GM21526 (cell line): ENCODE measurements around the gene ANKRD39.
A peak's percentile ranks its signal among the peaks of the same experiment; 100 is the strongest.
"Not testable (repeated sequence)": the region's sequence is repeated elsewhere in the genome, so short reads cannot be mapped to it uniquely, and the experiment has no call there.

Source experiments
- ATAC-seq: cut with Tn5 transposase; IDR thresholded peaks from one replicate; pipeline ENCODE4 v1.9.1; 2021; ENCODE audit warnings: moderate library complexity; ENCODE audit not compliant: unreplicated experiment, low FRiP score

ANKRD39 gene

DNA sequence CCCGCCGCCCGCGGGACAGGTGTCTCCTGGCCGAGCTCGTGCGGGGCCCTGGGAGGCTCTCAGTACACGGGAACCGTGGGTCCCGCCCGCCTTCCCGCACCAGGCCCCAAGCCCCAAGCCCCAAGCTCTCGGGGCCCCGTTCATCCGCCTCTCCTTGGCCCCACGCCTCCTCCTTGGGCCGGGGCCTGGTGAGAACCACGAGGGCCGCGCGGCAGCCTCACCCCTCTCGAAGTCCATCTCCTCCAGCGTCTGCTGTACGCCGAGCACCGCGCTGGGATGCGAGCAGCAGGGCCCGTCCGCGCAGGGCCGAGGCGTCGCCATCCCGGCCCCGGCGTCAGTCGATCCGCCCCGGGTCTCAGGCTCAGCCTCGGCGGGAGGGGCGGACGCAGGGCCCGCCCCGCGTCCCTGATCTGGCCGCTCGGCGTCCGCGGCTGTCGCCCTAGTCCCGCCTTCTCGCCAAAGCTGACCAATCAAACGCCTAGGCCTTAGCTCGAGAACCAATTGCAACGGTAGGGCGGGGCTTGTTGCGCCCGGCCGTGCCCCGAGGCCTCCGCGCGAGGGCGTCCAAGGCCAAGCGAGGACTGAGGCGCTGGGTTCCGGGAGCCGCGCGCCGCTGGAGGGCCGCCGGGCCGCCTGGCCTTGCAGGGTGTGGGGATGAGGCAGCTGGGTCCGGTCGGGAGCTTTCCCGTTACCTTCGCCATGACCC lies at the start of gene ANKRD39:
TSS of gene ANKRD39 (minus strand) at position 350 of the 706 bp plus-strand sequence. CDS start at position 321, 29 bp downstream.
- peak; percentile 91 for ATAC-seq

- no peak for ATAC-seq
Measured at GRCh38 chr2:96906729-96907114, 48.9 kb upstream of the ANKRD39 start.

- no peak for ATAC-seq
Measured at GRCh38 chr2:96903815-96904214, 46.0 kb upstream of the ANKRD39 start.

DNA sequence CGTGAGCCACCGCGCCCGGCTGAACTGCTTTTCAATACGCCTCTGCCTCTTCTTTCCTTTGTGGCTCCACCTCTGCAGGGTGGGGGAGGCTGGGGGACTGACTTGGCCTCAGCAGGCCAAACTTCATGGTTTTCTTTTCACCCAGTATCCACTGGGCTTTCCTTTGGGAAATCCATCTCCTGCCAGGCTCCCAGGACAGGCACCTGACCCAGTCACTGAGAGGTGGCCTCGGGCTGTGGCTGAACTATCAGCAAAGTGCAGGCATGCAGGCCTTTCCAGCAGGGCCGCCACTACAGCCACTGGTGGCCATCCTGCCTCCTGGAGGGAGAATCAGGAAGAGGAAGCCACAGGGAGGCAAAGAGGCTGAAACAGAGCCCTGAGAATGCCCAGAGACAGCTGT lies 45.5 kb upstream of the ANKRD39 start:
- ATAC-seq = no peak

DNA sequence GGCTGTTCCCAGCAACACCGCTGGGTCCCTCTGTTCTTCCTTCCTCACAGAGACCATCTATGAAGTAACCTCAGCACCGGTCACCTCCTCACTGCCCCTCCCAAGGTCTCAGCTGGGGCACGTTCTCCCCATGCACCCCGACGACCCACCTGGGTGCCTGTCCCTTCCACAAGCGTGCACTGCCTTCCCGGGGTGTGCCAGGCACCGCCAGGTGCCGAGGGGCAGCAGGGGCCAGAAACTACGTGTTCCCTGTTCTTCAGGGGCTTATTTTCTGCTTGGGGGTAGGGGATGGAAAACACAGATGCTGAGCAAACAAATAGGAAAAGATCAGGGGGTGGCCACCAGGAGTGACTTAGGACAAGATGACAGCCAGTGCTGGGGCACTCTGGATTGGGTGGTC lies 42.4 kb upstream of the ANKRD39 start:
- no peak for ATAC-seq

DNA sequence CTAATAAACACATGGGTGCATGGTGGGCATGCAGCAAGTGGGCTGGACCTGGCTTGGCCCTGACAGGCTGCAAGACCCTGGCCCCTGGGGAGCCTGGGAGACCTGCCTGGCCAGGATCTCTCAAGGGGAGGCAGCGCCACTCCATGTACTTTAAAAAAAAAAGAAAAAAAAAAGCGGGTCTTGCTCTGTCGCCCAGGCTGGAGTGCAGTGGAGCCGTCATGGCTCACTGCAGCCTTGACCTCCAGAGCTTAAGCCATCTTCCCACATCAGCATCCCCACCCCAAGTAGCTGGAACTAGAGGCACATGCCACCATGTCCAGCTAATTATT lies 41.6 kb upstream of the ANKRD39 start:
- no peak for ATAC-seq

GRCh38 chr2:96898641-96899412 lies 41.0 kb upstream of the ANKRD39 start:
- ATAC-seq = no peak

GRCh38 chr2:96898135-96898505 lies 40.3 kb upstream of the ANKRD39 start:
- no peak for ATAC-seq

DNA sequence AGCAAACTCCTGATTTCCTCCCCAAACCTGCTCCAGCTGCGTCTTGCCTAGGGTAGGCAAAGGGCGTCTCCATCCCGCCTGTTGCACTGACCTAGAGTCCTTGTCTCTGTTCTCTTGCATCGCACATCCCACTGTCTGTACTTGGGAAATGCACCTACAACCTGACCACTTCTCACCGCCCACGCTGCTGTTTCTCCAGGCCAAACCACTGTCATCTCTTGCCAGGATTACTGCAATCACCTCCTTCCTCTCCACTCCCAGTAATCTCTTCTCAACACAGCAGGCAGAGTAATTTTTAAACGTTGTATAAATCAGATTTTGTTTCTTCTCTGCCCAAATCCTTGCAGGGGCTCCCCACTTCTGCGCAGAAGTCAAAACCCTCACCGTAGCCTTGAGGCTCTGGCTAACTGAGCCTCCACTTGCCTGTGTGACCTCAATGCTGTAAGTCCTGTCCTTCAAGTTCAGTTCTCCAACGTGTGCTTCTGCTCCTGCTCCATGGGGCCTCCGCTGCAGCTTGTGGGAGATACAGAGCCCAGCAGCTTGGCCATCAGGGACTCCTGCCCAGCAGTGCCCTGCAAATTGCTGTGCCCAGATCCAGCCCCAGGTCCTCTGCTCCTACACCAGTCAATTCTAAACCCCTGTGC lies 39.8 kb upstream of the ANKRD39 start:
- no peak for ATAC-seq

- no peak for ATAC-seq
Measured at GRCh38 chr2:96895746-96896651, 38.2 kb upstream of the ANKRD39 start.

DNA sequence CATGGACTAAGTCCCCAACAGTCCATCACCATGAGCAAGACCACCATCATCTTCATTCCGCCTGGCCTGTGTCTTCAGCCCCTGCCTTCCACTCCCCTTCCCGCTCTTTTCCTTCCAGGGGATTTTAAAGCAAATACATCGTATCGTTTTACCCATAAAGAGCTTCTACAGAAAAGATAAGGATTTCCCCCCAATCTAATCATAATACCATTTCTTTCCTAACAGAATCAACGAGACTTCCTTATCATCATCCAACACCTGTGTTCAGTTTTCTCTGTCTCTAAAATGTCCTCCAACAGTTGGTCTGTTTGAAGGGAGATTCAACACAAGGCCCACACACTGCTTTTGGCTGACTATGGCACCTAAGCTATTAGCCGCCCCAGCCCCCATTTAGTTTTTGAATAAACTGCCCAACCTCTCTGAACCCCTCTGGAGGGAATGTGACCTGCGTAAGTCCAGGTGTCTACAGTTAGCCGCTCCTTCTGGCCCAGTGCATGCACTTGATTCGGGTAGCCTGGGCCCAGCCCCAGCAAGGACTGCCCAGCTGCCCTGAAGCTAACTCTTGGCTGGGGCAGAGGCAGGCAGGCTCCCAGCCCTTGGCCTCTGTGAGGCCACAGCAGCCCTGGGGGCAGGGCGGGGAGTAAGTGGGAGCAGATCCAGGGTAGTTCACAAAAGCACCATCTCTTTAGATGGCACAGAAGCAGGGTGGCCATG lies 37.4 kb upstream of the ANKRD39 start:
- ATAC-seq = no peak

- no peak for ATAC-seq
Measured at GRCh38 chr2:96894151-96894531, 36.3 kb upstream of the ANKRD39 start.

GRCh38 chr2:96893289-96894150 lies 35.7 kb upstream of the ANKRD39 start:
- ATAC-seq = no peak

GRCh38 chr2:96891591-96892333 lies 33.9 kb upstream of the ANKRD39 start:
- no peak for ATAC-seq

DNA sequence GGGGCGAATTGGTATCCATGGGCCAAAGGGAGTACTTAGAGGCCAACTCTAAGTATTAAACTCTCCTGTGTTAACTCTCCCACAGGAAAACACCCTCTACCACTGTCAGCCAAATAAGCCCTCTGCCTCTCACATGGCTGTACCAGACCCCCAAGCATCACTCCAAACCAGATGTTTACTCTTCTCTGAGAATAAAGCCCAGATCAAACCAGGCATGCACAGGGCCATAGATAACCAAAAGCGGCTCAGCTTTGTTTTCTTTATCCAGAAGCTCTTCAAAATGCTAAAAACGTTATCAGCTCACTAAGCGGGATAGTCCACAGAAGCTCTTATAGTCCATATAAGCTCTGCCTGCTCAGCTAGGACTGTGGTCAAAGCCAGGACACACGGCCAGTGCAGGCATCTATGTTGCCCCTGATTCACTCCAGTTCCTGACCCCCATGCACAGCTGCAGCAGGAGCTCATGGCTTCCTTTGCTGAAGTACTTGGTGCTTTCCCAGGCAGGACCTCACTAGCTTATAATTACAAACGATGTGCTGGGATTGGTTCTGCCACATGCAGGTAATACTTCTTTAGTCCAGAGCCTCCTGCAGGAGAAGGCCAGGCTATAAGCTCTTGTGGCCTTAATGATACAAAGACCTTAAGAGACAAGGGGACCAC lies 33.0 kb upstream of the ANKRD39 start:
- no peak for ATAC-seq

DNA sequence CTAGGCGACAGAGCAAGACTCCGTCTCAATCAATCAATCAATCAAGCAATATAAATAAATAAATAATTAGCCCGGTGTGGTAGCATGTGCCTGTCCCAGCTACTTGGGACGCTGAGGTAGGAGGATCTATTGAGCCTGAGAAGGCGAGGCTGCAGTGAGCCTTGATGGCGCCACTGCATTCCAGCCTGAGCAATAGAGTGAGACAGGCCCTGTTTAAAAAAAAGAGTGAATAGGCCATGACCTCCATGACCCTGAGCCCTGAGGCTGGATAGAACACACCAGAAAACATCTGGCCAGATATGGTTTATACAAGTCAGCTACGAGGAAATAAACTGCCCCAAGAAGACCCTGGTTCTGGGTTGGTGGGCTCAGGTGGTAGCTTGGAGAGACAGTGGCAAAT lies 32.4 kb upstream of the ANKRD39 start:
- no peak for ATAC-seq

DNA sequence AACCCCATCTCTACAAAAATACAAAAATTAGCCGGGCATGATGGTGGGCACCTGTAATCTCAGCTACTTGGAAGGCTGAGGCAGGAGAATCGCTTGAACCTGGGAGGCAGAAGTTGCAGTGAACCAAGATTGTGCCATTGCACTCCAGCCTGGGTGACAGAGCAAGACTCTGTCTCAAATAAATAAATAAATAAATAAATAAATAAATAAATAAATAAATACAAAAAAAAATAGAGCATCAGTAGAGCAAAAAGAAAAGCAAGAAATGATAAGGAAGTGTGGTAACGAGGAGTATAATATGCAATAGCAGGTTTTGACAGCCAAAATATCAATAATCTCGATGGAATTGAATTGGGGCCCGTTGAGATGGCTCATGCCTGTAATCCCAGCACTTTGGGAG lies 31.7 kb upstream of the ANKRD39 start:
- ATAC-seq = not testable (repeated sequence)
